ENCODE data around the gene SGMS1. TPM values are rescaled to one million over a fixed set of nuclear protein-coding genes. Genes with fewer than 3 reads are reported as not detected.
"Not testable (repeated sequence)": the region's sequence is repeated elsewhere in the genome, so short reads cannot be mapped to it uniquely, and the experiment has no call there.

Gene SGMS1
- total RNA-seq, 2 experiments from 2014 or later, result 7.5 to 9.0 TPM

- H3K4me3 Mint-ChIP-seq, result no peak overlapping the region
- ChIA-PET CTCF (no interaction called here), POLR2A (no interaction called here)
- H3K9me3 Mint-ChIP-seq (ENCODE audit: low read depth), result no peaks in the 10 kb centered on the region
- H3K27me3 Mint-ChIP-seq, result no peaks in the 10 kb centered on the region
- DNase-seq (no peak), ATAC-seq (no peak)
- H3K27ac Mint-ChIP-seq, result no peak overlapping the region
- intact Hi-C loops (cut with DNase I, micrococcal nuclease), result no loop called here
- peaks cover 13% of the 10 kb centered on the region for H3K36me3 Mint-ChIP-seq (ENCODE audit: low read depth)
- peaks cover 13% of the 10 kb centered on the region for H3K4me1 Mint-ChIP-seq
Observed at GRCh38 chr10:50375745-50376144, 248.0 kb downstream of the SGMS1 start.

- ChIA-PET CTCF (no interaction called here), POLR2A (no interaction called here)
- H3K4me3 Mint-ChIP-seq, result no peak overlapping the region
- peaks cover 13% of the 10 kb centered on the region for H3K36me3 Mint-ChIP-seq (ENCODE audit: low read depth)
- intact Hi-C loops (cut with DNase I, micrococcal nuclease), result no loop called here
- DNase-seq, result no peak
- H3K27ac Mint-ChIP-seq, result no peak overlapping the region
- no peaks in the 10 kb centered on the region for H3K27me3 Mint-ChIP-seq
- no peak for ATAC-seq
- H3K4me1 Mint-ChIP-seq, result peaks cover 11% of the 10 kb centered on the region
- no peaks in the 10 kb centered on the region for H3K9me3 Mint-ChIP-seq (ENCODE audit: low read depth)
Observed at GRCh38 chr10:50375051-50375452, 248.7 kb downstream of the SGMS1 start.

GRCh38 chr10:50373821-50374501, 249.8 kb downstream of the SGMS1 start:
- ATAC-seq (no peak), DNase-seq (no peak)
- no peak overlapping the region for H3K27ac Mint-ChIP-seq
- peaks cover 15% of the 10 kb centered on the region for H3K36me3 Mint-ChIP-seq (ENCODE audit: low read depth)
- intact Hi-C loops (cut with DNase I, micrococcal nuclease), result no loop called here
- H3K9me3 Mint-ChIP-seq (ENCODE audit: low read depth), result no peaks in the 10 kb centered on the region
- CTCF ChIA-PET, result no interaction called here
- no peaks in the 10 kb centered on the region for H3K27me3 Mint-ChIP-seq
- no peak overlapping the region for H3K4me3 Mint-ChIP-seq
- POLR2A ChIA-PET, result no interaction called here
- H3K4me1 Mint-ChIP-seq, result peaks cover 9% of the 10 kb centered on the region

- DNase-seq (no peak), ATAC-seq (no peak)
- no peak overlapping the region for H3K4me3 Mint-ChIP-seq
- H3K36me3 Mint-ChIP-seq (ENCODE audit: low read depth), result peaks cover 20% of the 10 kb centered on the region
- H3K27ac Mint-ChIP-seq, result no peak overlapping the region
- CTCF ChIA-PET, result interaction anchor here (0.6 to 1.4 kb wide), 3 partner anchors 15 to 1275 kb away, joined by 3 read pairs; no protein-coding TSS in a partner anchor
- intact Hi-C loops (cut with DNase I, micrococcal nuclease), result loop anchor here in 1 of 2 experiments (5.0 kb wide), 1 partner anchor 47 kb away; no protein-coding TSS in a partner anchor
- no peaks in the 10 kb centered on the region for H3K4me1 Mint-ChIP-seq
- H3K27me3 Mint-ChIP-seq, result no peaks in the 10 kb centered on the region
- POLR2A ChIA-PET, result no interaction called here
- H3K9me3 Mint-ChIP-seq (ENCODE audit: low read depth), result peaks cover 2% of the 10 kb centered on the region
Observed at GRCh38 chr10:50369931-50370330, 253.8 kb downstream of the SGMS1 start.

GRCh38 chr10:50367732-50368131, 256.0 kb downstream of the SGMS1 start:
- Mint-ChIP-seq H3K4me1 (peaks cover 5% of the 10 kb centered on the region), H3K27me3 (no peaks in the 10 kb centered on the region), H3K4me3 (no peak overlapping the region), H3K36me3 (ENCODE audit: low read depth) (peaks cover 36% of the 10 kb centered on the region), H3K9me3 (ENCODE audit: low read depth) (peaks cover 5% of the 10 kb centered on the region), H3K27ac (no peak overlapping the region)
- ChIA-PET POLR2A (no interaction called here), CTCF (interaction anchor here (0.7 to 2.1 kb wide), 4 partner anchors 8 to 53 kb away, joined by 3 to 8 read pairs (median 4); no protein-coding TSS in a partner anchor)
- DNase-seq (peak; percentile 17), ATAC-seq (no peak)
- intact Hi-C loops (cut with DNase I, micrococcal nuclease), result loop anchor here in 1 of 2 experiments (5.0 kb wide), 1 partner anchor 50 kb away; no protein-coding TSS in a partner anchor

- peaks cover 40% of the 10 kb centered on the region for H3K36me3 Mint-ChIP-seq (ENCODE audit: low read depth)
- intact Hi-C loops (cut with DNase I, micrococcal nuclease), result loop anchor here in 1 of 2 experiments (5.0 kb wide), 1 partner anchor 51 kb away; no protein-coding TSS in a partner anchor
- DNase-seq; POLR2A ChIA-PET; H3K4me3 Mint-ChIP-seq; H3K27ac Mint-ChIP-seq; H3K9me3 Mint-ChIP-seq (ENCODE audit: low read depth); H3K27me3 Mint-ChIP-seq; ATAC-seq: not testable (repeated sequence)
- CTCF ChIA-PET, result interaction anchor here (2.1 kb wide), 1 partner anchor 54 kb away, joined by 8 read pairs; no protein-coding TSS in a partner anchor
- peaks cover 11% of the 10 kb centered on the region for H3K4me1 Mint-ChIP-seq
Observed at GRCh38 chr10:50366421-50366820, 257.3 kb downstream of the SGMS1 start.

- H3K27ac Mint-ChIP-seq; H3K4me3 Mint-ChIP-seq; ATAC-seq; H3K27me3 Mint-ChIP-seq; DNase-seq; H3K9me3 Mint-ChIP-seq (ENCODE audit: low read depth); CTCF ChIA-PET: not testable (repeated sequence)
- Mint-ChIP-seq H3K36me3 (ENCODE audit: low read depth) (peaks cover 40% of the 10 kb centered on the region), H3K4me1 (peaks cover 11% of the 10 kb centered on the region)
- POLR2A ChIA-PET, result interaction anchor here (0.7 kb wide), 1 partner anchor 21 kb away, joined by 7 read pairs; no protein-coding TSS in a partner anchor
- intact Hi-C loops (cut with DNase I, micrococcal nuclease), result loop anchor here in 1 of 2 experiments (5.0 kb wide), 1 partner anchor 53 kb away; no protein-coding TSS in a partner anchor
Observed at GRCh38 chr10:50364730-50365129, 259.0 kb downstream of the SGMS1 start.

- H3K36me3 Mint-ChIP-seq (ENCODE audit: low read depth), result peaks cover 38% of the 10 kb centered on the region
Observed at GRCh38 chr10:50362547-50363125, 261.1 kb downstream of the SGMS1 start.

GRCh38 chr10:50361946-50362345, 261.8 kb downstream of the SGMS1 start:
- ATAC-seq (no peak), DNase-seq (no peak)
- Mint-ChIP-seq H3K27ac (no peak overlapping the region), H3K36me3 (ENCODE audit: low read depth) (peaks cover 35% of the 10 kb centered on the region), H3K27me3 (no peaks in the 10 kb centered on the region), H3K9me3 (ENCODE audit: low read depth) (peaks cover 8% of the 10 kb centered on the region), H3K4me1 (peaks cover 11% of the 10 kb centered on the region), H3K4me3 (no peak overlapping the region)
- intact Hi-C loops (cut with DNase I, micrococcal nuclease), result no loop called here
- ChIA-PET POLR2A (no interaction called here), CTCF (no interaction called here)

More at GRCh38 chr10:50362547-50363125, 261.1 kb downstream of the SGMS1 start:
- Mint-ChIP-seq H3K27me3 (no peaks in the 10 kb centered on the region), H3K27ac (peak overlapping the region; percentile 47), H3K9me3 (ENCODE audit: low read depth) (peaks cover 8% of the 10 kb centered on the region), H3K4me3 (no peak overlapping the region), H3K4me1 (peaks cover 11% of the 10 kb centered on the region)
- ChIA-PET CTCF (no interaction called here), POLR2A (no interaction called here)
- DNase-seq, result no peak
- no peak for ATAC-seq
- intact Hi-C loops (cut with DNase I, micrococcal nuclease), result no loop called here

GRCh38 chr10:50360077-50360850, 263.5 kb downstream of the SGMS1 start:
- Mint-ChIP-seq H3K9me3 (ENCODE audit: low read depth) (peaks cover 7% of the 10 kb centered on the region), H3K27ac (no peak overlapping the region), H3K4me1 (peaks cover 11% of the 10 kb centered on the region), H3K4me3 (no peak overlapping the region), H3K27me3 (no peaks in the 10 kb centered on the region), H3K36me3 (ENCODE audit: low read depth) (peaks cover 27% of the 10 kb centered on the region)
- intact Hi-C loops (cut with DNase I, micrococcal nuclease), result no loop called here
- no peak for DNase-seq
- ChIA-PET CTCF (interaction anchor here (0.7 to 1.3 kb wide), 6 partner anchors 8 to 1868 kb away, joined by 3 to 4 read pairs (median 3); no protein-coding TSS in a partner anchor), POLR2A (interaction anchor here (0.6 to 0.7 kb wide), 2 partner anchors 36 to 76 kb away, joined by 3 to 5 read pairs; no protein-coding TSS in a partner anchor)
- ATAC-seq, result no peak

- DNase-seq (no peak), ATAC-seq (no peak)
- Mint-ChIP-seq H3K36me3 (ENCODE audit: low read depth) (peaks cover 29% of the 10 kb centered on the region), H3K4me3 (no peak overlapping the region), H3K4me1 (peaks cover 10% of the 10 kb centered on the region), H3K27ac (no peak overlapping the region), H3K27me3 (no peaks in the 10 kb centered on the region), H3K9me3 (ENCODE audit: low read depth) (peaks cover 9% of the 10 kb centered on the region)
- POLR2A ChIA-PET, result interaction anchor here (0.7 kb wide), 1 partner anchor 37 kb away, joined by 3 read pairs; no protein-coding TSS in a partner anchor
- CTCF ChIA-PET, result interaction anchor here (0.7 to 1.1 kb wide), 4 partner anchors 9 to 1870 kb away, joined by 3 to 4 read pairs (median 4); no protein-coding TSS in a partner anchor
- intact Hi-C loops (cut with DNase I, micrococcal nuclease), result no loop called here
Observed at GRCh38 chr10:50358925-50359687, 264.6 kb downstream of the SGMS1 start.
